Smooth muscle cell of the brain vasculature (primary cell): Measurements from ENCODE around the gene AIF1L.

ENCODE experiments used
- DNase-seq: peaks from one replicate; pipeline ENCODE4 v3.0.0-alpha.2; 2012; ENCODE audit warnings: low read depth, low spot score

Gene AIF1L

GRCh38 chr9:131076347-131077195 is 19.8 kb upstream of the AIF1L start:
- DNase-seq, result no peak

- no peak for DNase-seq
These were observed 17.6 kb upstream of the AIF1L start for GRCh38 chr9:131078427-131079366.

- DNase-seq, result no peak
These were observed 15.7 kb upstream of the AIF1L start for GRCh38 chr9:131080589-131080988.

- no peak for DNase-seq
These were observed 14.5 kb upstream of the AIF1L start for GRCh38 chr9:131081868-131082267.

GRCh38 chr9:131082774-131083512 is 13.4 kb upstream of the AIF1L start:
- no peak for DNase-seq

- DNase-seq, result no peak
These were observed 11.5 kb upstream of the AIF1L start for GRCh38 chr9:131084661-131085369.

- no peak for DNase-seq
These were observed 10.8 kb upstream of the AIF1L start for GRCh38 chr9:131085370-131086122.

GRCh38 chr9:131087354-131087893 is 8.9 kb upstream of the AIF1L start:
- no peak for DNase-seq

GRCh38 chr9:131090025-131090787 is 6.1 kb upstream of the AIF1L start:
- no peak for DNase-seq

GRCh38 chr9:131091352-131091992 is 4.9 kb upstream of the AIF1L start:
- no peak for DNase-seq

- DNase-seq, result no peak
These were observed 4.3 kb upstream of the AIF1L start for GRCh38 chr9:131092030-131092429.

GRCh38 chr9:131092548-131093440 is 3.5 kb upstream of the AIF1L start:
- DNase-seq, result no peak

GRCh38 chr9:131094015-131094414 is 2.3 kb upstream of the AIF1L start:
- DNase-seq, result no peak

GRCh38 chr9:131094622-131095021 is 1.7 kb upstream of the AIF1L start:
- DNase-seq, result no peak

GRCh38 chr9:131095666-131096268 is 564 bp upstream of the AIF1L start:
- no peak for DNase-seq

- DNase-seq, result no peak
These were observed 1.0 kb downstream of the AIF1L start for GRCh38 chr9:131097126-131097947.

GRCh38 chr9:131097948-131098278 is 1.6 kb downstream of the AIF1L start:
- DNase-seq, result no peak
